Activated effector memory CD4-positive, alpha-beta T cell treated with anti-CD3 and anti-CD28 coated beads, Interleukin-2, amount 50 U/mL, for 16 hours (primary cell): ENCODE data around the gene KANK3.
"Not testable (repeated sequence)": the region's sequence is repeated elsewhere in the genome, so short reads cannot be mapped to it uniquely, and the experiment has no call there.

Experiments
- DNase-seq: peaks from one replicate; pipeline ENCODE4 v3.0.0-alpha.2; 2020

The KANK3 gene

GRCh38 chr19:8314981-8315640 is 28.0 kb downstream of the KANK3 start:
- DNase-seq: not testable (repeated sequence)

GRCh38 chr19:8311461-8312260 is 31.4 kb downstream of the KANK3 start:
- DNase-seq: peak; percentile 37

GRCh38 chr19:8310342-8311055 is 32.6 kb downstream of the KANK3 start:
- DNase-seq: peak; percentile 39

- no peak for DNase-seq
These were observed 34.2 kb downstream of the KANK3 start for GRCh38 chr19:8308891-8309291.

- peak; percentile 95 for DNase-seq
These were observed 34.8 kb downstream of the KANK3 start, which contains the start of gene CD320 for GRCh38 chr19:8307965-8308866. CD320 (minus strand) TSS chr19:8308358; CDS start chr19:8308290, 68 bp downstream.

- DNase-seq: peak; percentile 62
These were observed 35.6 kb downstream of the KANK3 start for GRCh38 chr19:8307400-8307964.

- DNase-seq: peak; percentile 62
These were observed 36.6 kb downstream of the KANK3 start for GRCh38 chr19:8306235-8307054.

- peak; percentile 54 for DNase-seq
These were observed 37.3 kb downstream of the KANK3 start for GRCh38 chr19:8305798-8306197.

GRCh38 chr19:8304841-8305621 is 38.0 kb downstream of the KANK3 start:
- DNase-seq: peak; percentile 70

GRCh38 chr19:8302734-8303133 is 40.3 kb downstream of the KANK3 start:
- peak; percentile 45 for DNase-seq

GRCh38 chr19:8302357-8302691 is 40.7 kb downstream of the KANK3 start:
- peak; percentile 61 for DNase-seq

GRCh38 chr19:8291337-8291736 is 51.7 kb downstream of the KANK3 start:
- not testable (repeated sequence) for DNase-seq

GRCh38 chr19:8276508-8276907 is 66.6 kb downstream of the KANK3 start:
- DNase-seq: not testable (repeated sequence)
